KOPT-K1 (cell line): Measurements from ENCODE around the gene SMIM41.

Experiments
- H3K27ac ChIP-seq: fragments of 200-600 bp; sonication (generic); 2 replicates; pipeline ENCODE4 v1.5.1; 2016; ENCODE audit warnings: antibody characterized with exemption, mild to moderate bottlenecking, low read depth, low read length; ENCODE audit not compliant: poor library complexity, severe bottlenecking
- H3K36me3 ChIP-seq: fragments of 200-600 bp; sonication (generic); 2 replicates; pipeline ENCODE4 v1.5.1; 2017; ENCODE audit warnings: antibody characterized with exemption, mild to moderate bottlenecking, low read length, moderate library complexity; ENCODE audit not compliant: insufficient read depth
- H3K9me3 ChIP-seq: fragments of 200-600 bp; sonication (generic); 2 replicates; pipeline ENCODE4 v1.5.1; 2017; ENCODE audit warnings: antibody characterized with exemption, low read length, mild to moderate bottlenecking; ENCODE audit not compliant: insufficient read depth, poor library complexity, severe bottlenecking

Gene SMIM41

DNA sequence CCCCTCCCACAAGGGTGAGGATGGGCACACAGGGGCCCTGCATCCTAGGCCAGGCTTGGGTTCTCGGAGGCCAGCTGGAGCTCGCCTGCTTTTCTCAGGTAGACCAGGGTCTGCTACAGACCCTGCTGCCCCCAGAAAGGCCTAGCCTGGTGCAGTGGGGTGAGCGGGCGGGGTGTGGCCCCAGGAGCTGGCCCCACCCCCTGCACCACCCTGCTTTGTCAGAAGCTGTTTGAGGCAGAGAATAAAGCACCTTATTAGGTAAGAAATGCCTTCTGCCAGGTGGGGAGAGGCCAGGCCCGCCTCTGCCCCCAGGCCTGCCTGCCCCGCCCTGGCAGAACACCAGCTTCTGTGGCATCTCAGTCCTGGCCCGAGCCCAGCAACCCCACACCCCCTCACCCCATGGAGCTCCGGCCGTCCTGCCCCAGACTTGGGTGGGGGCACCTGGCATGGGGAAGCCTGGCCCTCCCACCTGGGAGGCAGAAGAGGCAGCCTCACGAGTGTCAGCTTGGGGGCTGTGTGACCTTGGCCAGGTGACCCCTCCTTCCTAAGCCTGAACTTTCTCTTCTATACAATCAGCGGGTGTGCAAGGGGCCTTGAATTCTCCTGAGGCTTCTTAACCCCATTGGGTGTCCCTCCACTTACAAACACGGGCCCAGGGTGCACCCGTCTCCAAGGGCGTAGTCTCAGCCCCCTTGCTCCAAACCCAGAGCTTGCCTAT is 69.1 kb downstream of the SMIM41 start:
- H3K9me3 ChIP-seq = no peaks in the 10 kb centered on the region
- H3K36me3 ChIP-seq = no peaks in the 10 kb centered on the region
- H3K27ac ChIP-seq = no peak overlapping the region

- Histone ChIP-seq H3K9me3 (no peaks in the 10 kb centered on the region), H3K27ac (no peak overlapping the region), H3K36me3 (no peaks in the 10 kb centered on the region)
Measured at GRCh38 chr12:52149182-52149641, 69.7 kb downstream of the SMIM41 start.

- Histone ChIP-seq H3K9me3 (no peaks in the 10 kb centered on the region), H3K27ac (no peak overlapping the region), H3K36me3 (no peaks in the 10 kb centered on the region)
Measured at GRCh38 chr12:52149651-52150241, 70.2 kb downstream of the SMIM41 start.

- Histone ChIP-seq H3K9me3 (no peaks in the 10 kb centered on the region), H3K27ac (no peak overlapping the region), H3K36me3 (no peaks in the 10 kb centered on the region)
Measured at GRCh38 chr12:52151153-52151836, 71.8 kb downstream of the SMIM41 start.

DNA sequence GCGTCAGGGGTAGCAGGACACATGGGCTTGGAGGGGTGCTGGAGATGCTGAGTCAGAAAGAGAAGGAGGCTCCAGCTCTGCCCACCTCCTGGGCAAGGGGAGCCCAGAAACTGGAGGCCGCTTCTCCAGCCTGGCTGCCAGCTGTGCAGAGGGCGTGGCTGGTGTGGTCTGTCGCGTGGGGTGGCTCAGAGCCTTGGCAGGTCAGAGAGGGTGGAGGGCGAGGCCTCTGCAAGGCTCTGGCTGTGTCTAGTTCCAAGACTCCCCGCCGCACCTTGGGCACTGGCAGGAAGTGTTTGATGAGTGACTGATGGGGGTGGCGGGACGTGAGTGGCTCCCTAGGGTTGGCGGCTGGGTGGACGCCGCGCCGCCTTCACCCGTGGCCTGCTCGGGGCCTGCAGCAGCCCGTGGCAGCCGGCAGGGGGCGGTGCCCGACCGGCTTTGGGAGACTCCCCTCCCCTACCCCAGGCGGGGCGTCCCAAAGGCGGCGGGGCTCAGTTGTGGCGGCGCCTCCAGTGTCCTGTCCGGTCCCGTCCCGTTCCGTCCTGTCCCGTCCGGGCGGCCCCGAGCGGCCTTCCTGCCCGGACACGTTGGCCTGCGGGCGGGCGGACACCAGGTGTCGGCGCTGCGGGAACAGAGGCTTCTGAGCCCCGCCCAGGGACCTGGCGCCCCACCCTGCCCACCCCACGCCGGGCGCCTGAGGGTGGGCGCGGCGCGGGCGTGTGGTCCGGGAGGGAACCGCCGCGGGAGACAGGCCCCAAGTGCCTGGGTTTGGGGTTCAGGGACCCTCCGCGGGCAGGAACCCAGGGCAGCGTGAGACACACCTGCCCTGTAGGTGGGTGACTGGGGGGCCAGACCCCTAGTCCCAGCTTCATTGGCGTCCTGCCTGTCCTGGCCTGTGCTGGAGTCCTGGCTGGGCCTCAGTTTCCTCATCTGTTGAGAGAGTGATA is 72.6 kb downstream of the SMIM41 start:
- Histone ChIP-seq H3K9me3 (no peaks in the 10 kb centered on the region), H3K36me3 (no peaks in the 10 kb centered on the region), H3K27ac (no peak overlapping the region)

DNA sequence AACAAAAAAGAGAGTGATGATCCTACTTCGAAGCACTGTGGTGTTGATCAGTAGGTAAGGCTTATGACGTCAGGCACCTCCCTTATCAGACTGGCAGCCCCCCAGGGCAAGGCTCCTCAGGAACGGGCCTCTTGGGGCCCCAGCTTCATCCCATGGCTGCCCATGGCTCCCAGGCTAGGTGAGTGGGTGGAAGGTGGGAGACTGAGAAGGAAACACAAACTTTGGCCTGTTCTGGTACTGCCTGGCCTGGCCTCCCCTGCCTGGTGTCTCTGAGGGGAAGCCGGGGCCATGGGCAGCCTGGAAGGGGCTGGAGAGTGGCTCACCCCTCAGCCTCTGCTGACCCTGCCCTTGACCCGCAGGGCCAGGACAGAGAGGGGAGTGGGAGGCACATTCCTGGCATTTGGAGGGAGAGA is 73.4 kb downstream of the SMIM41 start:
- Histone ChIP-seq H3K9me3 (no peaks in the 10 kb centered on the region), H3K27ac (no peak overlapping the region), H3K36me3 (no peaks in the 10 kb centered on the region)

DNA sequence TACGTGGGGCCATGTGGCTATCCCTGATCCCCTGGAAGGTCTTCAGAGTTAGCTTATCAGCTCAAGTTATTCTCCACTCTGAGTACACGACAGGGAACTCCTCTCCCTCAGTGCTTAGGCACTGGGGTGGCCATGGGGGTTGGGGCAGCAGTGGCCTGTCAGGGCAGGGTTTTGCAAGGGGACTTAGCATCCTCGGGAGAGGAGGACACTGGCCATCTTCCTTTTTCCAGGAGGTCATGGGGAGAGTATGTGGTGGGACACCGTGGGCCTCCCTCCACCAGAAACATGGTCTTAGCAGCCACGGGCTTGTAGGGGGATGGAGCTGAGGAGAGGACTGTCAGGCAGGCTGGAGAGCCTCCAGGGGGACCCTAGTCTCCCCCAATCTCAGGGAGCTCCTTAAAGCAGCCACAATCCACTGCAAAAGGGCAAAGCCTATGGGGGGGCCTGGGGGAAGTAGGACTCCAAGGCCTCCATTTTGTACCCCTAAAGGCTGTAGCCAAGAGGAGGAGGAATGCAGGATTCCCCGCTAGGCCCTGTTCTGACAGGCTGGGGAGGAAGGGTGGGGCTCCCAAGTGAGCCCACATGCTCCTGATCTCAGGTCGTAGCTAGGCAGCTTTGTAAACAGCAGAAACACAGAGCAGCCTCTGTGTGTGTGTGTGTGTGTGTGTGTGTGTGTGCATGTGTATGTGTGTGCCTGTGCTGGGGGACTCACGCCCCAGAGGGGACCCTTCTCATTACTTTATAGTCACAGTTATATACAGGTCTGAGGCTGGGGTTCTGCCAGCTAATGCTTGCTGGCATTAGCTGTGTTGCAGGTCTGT is 75.8 kb downstream of the SMIM41 start:
- H3K36me3 ChIP-seq = no peaks in the 10 kb centered on the region
- H3K27ac ChIP-seq = no peak overlapping the region
- no peaks in the 10 kb centered on the region for H3K9me3 ChIP-seq

GRCh38 chr12:52156311-52156710 is 76.8 kb downstream of the SMIM41 start:
- no peaks in the 10 kb centered on the region for H3K36me3 ChIP-seq
- no peak overlapping the region for H3K27ac ChIP-seq
- no peaks in the 10 kb centered on the region for H3K9me3 ChIP-seq

DNA sequence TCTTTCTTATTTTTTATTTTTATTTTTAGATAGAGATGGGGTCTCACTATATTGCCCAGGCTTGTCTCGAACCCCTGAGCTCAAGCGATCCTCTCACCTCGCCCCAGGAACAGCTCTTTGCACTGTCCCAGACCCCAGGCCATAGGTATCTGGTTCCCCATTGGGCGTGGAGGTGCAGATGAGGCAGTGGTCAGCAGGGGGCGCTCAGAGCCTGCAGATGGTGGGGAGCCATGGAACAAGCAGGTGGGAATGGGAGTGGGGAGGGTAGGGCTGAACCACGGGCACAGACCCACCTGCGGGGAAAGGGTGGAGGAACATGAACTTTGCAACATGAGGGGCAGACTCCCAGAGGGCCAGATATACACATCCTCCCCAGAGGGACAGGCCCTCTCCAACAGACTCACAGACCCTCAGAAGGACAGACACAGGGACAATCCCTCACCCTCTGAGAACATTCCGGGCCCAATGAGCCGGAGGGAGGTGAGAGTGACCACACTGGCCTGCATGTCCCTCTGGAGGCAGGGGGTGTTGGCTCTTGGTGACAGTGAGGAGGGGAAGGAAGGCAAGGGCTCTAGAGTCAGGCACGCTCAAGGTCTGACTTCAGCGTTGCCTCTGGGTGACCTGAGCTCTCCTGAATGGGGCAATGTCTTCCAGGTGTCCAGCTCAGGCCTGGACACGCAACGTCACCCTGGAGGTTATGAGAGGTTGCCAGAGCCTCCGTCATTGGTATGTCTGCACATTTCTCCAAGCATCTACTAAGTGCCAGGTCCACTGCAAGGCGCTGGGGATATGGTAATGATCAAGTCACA is 77.5 kb downstream of the SMIM41 start:
- Histone ChIP-seq H3K27ac (no peak overlapping the region), H3K9me3 (no peaks in the 10 kb centered on the region), H3K36me3 (no peaks in the 10 kb centered on the region)

DNA sequence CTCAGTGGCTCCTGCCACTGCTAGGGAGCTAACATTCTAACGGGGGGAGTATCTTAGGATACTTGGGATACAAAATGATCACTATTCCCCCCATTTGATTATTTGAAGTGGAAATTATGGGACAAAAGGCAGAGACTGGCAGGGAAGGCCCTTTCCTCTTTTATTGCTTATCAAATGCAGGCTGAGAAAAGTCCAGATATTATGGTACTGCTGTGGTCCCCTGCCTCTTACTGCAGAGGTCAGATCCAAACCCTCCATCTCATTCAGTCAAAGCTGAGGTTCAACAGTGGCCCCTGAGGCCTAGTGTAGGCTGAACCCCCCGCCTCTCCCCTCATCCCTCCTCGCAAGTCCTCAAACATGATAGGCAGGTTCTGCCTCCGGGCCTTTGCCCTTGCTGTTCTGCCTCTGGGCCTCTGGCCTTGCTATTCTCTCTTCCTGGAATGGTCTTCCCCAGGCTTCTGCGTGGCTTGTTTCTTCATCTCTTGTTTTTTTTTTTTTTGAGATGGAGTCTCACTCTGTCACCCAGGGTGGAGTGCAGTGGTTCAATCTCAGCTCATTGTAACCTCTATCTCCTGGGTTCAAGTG is 78.2 kb downstream of the SMIM41 start:
- Histone ChIP-seq H3K27ac (no peak overlapping the region), H3K36me3 (no peaks in the 10 kb centered on the region), H3K9me3 (no peaks in the 10 kb centered on the region)
